SJSA1 (cell line): Measurements from ENCODE around the gene SHROOM3. TPM values are rescaled to one million over a fixed set of nuclear protein-coding genes. Genes with fewer than 3 reads are reported as not detected.
A peak's percentile ranks its signal among the peaks of the same experiment; 100 is the strongest.

Experiments
- DNase-seq, 2 experiments: peaks; one replicate each; pipeline ENCODE4 v3.0.0-alpha.2; 2015 to 2020; ENCODE audit warnings: low spot score in 2 of 2, low read depth in 1 of 2
- H3K27ac ChIP-seq: fragments of 250-450 bp; sonication (Bioruptor Pico); 2 replicates; pipeline ENCODE4 v1.5.1; 2020; ENCODE audit warnings: mild to moderate bottlenecking, moderate library complexity
- H3K27me3 ChIP-seq: fragments of 250-450 bp; sonication (Bioruptor Pico); replicated peaks from 2 replicates; pipeline ENCODE4 v1.5.1; 2020; ENCODE audit warnings: mild to moderate bottlenecking, moderate library complexity
- H3K36me3 ChIP-seq: fragments of 250-450 bp; sonication (Bioruptor Pico); 2 replicates; pipeline ENCODE4 v1.5.1; 2020; ENCODE audit warnings: mild to moderate bottlenecking
- H3K4me1 ChIP-seq: fragments of 250-450 bp; sonication (Bioruptor Pico); replicated peaks from 2 replicates; pipeline ENCODE4 v1.6.1; 2021; ENCODE audit warnings: mild to moderate bottlenecking
- H3K4me3 ChIP-seq: fragments of 250-450 bp; sonication (Bioruptor Pico); 2 replicates; pipeline ENCODE4 v1.5.1; 2020; ENCODE audit warnings: mild to moderate bottlenecking
- H3K9me3 ChIP-seq: fragments of 250-450 bp; sonication (Bioruptor Pico); replicated peaks from 2 replicates; pipeline ENCODE4 v1.5.1; 2020; ENCODE audit warnings: mild to moderate bottlenecking
- total RNA-seq: library from RNA; depleted of rRNA; stranded (reverse); fragments of >200 nt; shearing (Covaris generic); gene quantifications from 2 replicates; pipeline ENCODE4 v1.2.3, GENCODE V29; 2014

The SHROOM3 gene
- total RNA-seq, 1 experiment from 2014 or later: 18.7 TPM

DNA sequence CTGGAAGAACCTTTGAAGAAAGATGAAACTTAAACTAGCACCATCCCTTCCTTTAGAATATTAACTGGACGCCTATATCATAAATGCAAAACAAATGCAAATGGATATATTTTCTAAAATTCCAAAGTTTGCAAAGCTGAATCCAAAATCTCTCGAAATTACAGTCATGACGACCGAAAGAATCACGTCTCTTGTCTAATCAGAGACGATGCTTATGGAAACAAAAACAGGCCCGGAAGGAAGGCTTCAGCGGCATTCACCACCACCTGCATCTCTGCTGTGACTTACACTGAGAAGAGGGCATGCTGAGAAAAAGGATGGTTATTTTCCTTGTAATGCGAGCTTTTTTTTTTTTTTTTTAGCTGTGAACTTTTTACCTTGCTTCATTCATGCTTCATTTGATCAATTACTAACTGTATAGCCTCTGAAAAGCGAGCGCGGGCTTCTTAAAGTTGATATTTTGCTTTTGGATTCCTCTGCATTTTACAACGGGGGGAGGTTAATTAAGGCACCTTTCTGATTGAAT lies 253.7 kb downstream of the SHROOM3 start:
- no peaks in the 10 kb centered on the region for H3K27me3 ChIP-seq
- H3K4me3 ChIP-seq: peak overlapping the region; percentile 79
- no peaks in the 10 kb centered on the region for H3K9me3 ChIP-seq
- no peak for DNase-seq
- no peaks in the 10 kb centered on the region for H3K36me3 ChIP-seq
- H3K27ac ChIP-seq: no peak overlapping the region
- peaks cover 33% of the 10 kb centered on the region for H3K4me1 ChIP-seq

GRCh38 chr4:76689145-76689817 lies 254.3 kb downstream of the SHROOM3 start:
- DNase-seq: peak; percentile 41 to 55
- Histone ChIP-seq H3K4me1 (peaks cover 39% of the 10 kb centered on the region), H3K27me3 (no peaks in the 10 kb centered on the region), H3K9me3 (no peaks in the 10 kb centered on the region), H3K36me3 (no peaks in the 10 kb centered on the region), H3K4me3 (peak overlapping the region; percentile 79), H3K27ac (peak overlapping the region; percentile 51)

DNA sequence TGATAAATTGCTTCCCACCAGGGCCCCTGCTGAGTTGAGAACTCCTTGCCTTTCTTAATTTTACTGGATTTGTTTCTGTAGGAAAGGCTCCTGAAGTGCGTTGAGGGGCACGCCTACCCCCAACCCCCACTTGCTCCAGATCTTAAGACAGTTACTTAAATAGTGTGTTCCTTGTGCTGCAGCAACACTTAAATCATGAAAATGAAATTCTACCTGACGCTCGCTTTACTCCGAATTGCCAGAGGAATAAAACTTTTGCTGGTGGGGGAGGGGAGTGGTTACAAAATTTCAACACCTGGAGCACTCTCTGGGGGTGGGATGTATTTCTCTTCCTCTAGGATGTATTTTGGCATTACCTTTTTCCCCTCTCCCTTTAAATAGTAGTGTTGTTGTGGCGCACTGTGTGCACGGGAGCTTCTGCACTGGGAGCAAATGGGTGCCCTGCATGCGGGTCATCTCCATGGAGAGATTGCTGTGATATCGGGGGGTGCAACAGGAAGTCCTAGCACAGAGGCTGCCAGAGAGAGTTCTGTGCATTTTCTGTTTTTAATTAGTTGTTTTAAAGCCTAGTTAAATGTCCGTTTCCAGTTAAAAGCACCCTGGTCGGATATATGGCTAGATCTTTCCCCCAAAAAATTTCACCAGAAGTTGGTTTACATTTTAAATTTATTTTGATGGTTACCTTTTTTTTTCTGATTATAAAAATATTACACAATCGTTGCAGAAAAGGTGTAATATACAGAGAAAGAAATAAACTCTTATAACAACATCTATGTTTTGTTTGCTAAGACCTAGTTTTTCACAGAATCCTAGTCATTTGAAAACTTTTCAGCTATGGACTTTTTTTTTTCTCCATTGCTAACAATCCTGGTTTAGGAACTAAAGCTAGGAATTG lies 255.2 kb downstream of the SHROOM3 start:
- Histone ChIP-seq H3K4me3 (peak overlapping the region; percentile 79), H3K27me3 (no peaks in the 10 kb centered on the region), H3K36me3 (no peaks in the 10 kb centered on the region), H3K4me1 (peaks cover 45% of the 10 kb centered on the region), H3K27ac (peak overlapping the region; percentile 51; the same call in 1 of the 2 replicates), H3K9me3 (no peaks in the 10 kb centered on the region)
- no peak for DNase-seq

DNA sequence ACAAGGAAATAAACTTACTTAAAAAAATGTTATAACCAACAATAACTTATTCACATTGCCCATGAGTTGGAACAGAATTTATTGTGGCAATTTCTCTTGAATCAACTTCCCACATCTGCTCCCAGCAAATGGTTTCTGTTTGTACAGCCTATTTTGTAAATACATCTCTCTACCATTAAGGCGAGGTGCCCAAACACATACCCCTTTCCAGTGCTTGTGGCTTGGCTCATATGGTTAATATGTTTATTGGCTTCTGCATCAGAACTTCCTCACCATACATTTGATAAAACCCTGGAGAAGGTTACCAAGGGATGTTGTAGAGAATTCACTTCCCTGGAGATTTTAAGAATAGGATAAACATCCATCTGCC lies 255.9 kb downstream of the SHROOM3 start:
- peak in 1 of 2 experiments; percentile 35 for DNase-seq
- no peaks in the 10 kb centered on the region for H3K9me3 ChIP-seq
- H3K36me3 ChIP-seq: no peaks in the 10 kb centered on the region
- no peak overlapping the region for H3K27ac ChIP-seq
- no peaks in the 10 kb centered on the region for H3K27me3 ChIP-seq
- H3K4me1 ChIP-seq: peaks cover 48% of the 10 kb centered on the region
- H3K4me3 ChIP-seq: no peak overlapping the region

- no peak overlapping the region for H3K4me3 ChIP-seq
- no peak overlapping the region for H3K27ac ChIP-seq
- no peaks in the 10 kb centered on the region for H3K9me3 ChIP-seq
- no peak for DNase-seq
- H3K36me3 ChIP-seq: no peaks in the 10 kb centered on the region
- H3K27me3 ChIP-seq: no peaks in the 10 kb centered on the region
- H3K4me1 ChIP-seq: peaks cover 54% of the 10 kb centered on the region
Measured at GRCh38 chr4:76691807-76692582, 257.0 kb downstream of the SHROOM3 start.

GRCh38 chr4:76692761-76693160 lies 257.7 kb downstream of the SHROOM3 start:
- Histone ChIP-seq H3K4me3 (no peak overlapping the region), H3K4me1 (peaks cover 54% of the 10 kb centered on the region), H3K36me3 (no peaks in the 10 kb centered on the region), H3K9me3 (no peaks in the 10 kb centered on the region), H3K27ac (no peak overlapping the region), H3K27me3 (no peaks in the 10 kb centered on the region)
- DNase-seq: no peak

GRCh38 chr4:76694056-76694455 lies 259.0 kb downstream of the SHROOM3 start:
- peaks cover 52% of the 10 kb centered on the region for H3K4me1 ChIP-seq
- DNase-seq: peak in 1 of 2 experiments; percentile 63
- no peaks in the 10 kb centered on the region for H3K36me3 ChIP-seq
- H3K9me3 ChIP-seq: no peaks in the 10 kb centered on the region
- H3K27me3 ChIP-seq: no peaks in the 10 kb centered on the region
- H3K27ac ChIP-seq: no peak overlapping the region
- no peak overlapping the region for H3K4me3 ChIP-seq

DNA sequence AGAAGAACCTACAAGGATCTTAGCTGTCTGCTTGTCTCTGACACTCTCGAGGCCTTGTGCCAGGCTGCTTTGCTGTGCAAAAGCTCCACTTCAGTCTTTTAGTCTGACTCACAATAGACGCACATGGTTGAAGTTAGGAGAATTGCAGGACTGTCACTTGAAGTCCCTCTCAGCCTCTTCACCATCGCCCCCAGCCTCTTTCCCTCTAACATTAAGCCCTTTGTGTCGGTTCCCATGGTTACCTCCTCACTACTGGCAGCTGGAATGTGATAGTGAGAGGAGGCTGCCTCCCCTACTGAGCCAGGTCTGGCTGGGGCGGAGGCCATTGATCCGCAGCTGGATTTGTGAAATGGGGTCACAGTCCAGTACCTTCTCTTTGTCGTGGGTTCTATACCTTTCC lies 261.1 kb downstream of the SHROOM3 start:
- Histone ChIP-seq H3K36me3 (no peaks in the 10 kb centered on the region), H3K27me3 (no peaks in the 10 kb centered on the region), H3K4me1 (peaks cover 34% of the 10 kb centered on the region), H3K4me3 (no peak overlapping the region), H3K9me3 (no peaks in the 10 kb centered on the region), H3K27ac (no peak overlapping the region)
- no peak for DNase-seq

DNA sequence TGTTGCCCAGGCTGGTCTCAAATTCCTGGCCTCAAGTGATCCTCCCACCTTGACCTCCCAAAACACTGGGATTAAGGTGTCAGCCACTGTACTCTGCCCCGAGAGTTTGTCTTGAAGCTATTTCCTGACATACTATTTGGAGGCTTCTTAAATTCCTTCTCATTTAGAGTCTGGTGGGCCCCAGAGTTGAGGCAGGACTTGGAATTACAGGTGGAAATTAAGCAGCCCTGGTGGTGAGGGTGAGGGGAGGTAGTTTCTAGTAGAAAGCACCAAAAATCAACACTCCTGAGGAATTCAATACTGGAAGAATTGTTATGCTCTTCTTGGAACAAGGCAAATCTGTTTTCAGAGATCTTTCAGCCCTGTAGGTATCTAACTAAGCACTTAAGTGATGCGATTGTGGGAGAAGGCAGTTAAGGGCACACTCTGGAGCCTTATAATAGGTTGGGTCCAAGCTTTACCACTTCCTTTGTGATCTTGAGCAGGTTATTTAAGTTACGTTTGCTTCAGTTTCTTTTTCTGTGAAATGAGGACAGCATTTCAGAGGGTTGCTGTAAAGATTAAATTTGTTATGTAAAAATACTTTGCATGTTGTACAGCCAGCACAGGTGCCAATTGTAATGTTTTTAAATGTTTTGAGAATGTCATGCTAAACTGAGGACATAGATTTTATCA lies 262.2 kb downstream of the SHROOM3 start:
- Histone ChIP-seq H3K9me3 (no peaks in the 10 kb centered on the region), H3K4me3 (no peak overlapping the region), H3K4me1 (peaks cover 25% of the 10 kb centered on the region), H3K27ac (no peak overlapping the region), H3K27me3 (no peaks in the 10 kb centered on the region), H3K36me3 (no peaks in the 10 kb centered on the region)
- DNase-seq: no peak

DNA sequence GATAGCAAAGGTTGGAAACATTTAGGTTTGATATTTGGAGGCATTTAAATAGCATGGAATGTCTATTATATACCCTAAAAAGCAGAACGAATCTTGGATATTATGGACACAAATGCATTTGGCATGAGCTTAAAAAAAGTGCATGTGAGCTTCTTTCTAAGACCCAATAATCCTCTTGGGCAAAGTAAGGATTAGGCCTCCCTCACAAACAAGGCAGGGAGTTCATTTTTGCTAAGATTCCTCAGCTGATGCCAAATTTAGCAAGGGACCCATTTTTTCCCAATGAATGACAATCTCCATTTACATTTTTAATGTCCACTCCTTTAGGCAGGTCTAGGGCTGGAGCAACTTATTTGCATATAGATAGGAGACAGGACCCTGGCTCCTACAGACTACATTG lies 263.1 kb downstream of the SHROOM3 start:
- Histone ChIP-seq H3K4me1 (peaks cover 34% of the 10 kb centered on the region), H3K36me3 (no peaks in the 10 kb centered on the region), H3K4me3 (no peak overlapping the region), H3K27me3 (no peaks in the 10 kb centered on the region), H3K9me3 (no peaks in the 10 kb centered on the region), H3K27ac (no peak overlapping the region)
- DNase-seq: no peak

DNA sequence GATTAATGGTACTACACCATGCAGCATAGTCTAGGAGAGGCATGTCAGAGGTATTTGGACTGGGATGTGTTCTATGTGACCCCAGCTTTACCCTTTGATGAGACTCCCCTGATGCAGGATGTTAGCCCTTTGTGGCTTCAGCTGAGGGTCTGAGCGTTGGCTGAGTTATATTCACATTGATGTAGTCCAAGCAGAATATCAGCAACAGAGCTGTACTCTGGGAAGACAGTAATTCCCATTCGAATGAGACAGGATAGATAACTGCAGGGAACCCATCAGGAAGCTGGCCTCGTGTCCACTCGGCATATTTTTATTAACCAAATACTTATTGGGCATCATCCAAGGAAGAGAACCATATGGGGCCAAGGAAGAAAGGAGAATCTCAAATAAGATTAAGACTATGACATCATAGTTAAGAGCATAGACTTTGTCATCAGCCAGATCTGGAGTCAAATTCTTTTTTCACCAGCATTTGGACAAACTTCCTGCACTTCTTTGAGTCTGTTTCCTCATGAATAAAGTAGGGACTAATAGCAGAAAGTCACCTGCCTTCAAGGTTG lies 264.8 kb downstream of the SHROOM3 start:
- DNase-seq: no peak
- Histone ChIP-seq H3K27ac (no peak overlapping the region), H3K27me3 (no peaks in the 10 kb centered on the region), H3K4me3 (no peak overlapping the region), H3K9me3 (no peaks in the 10 kb centered on the region), H3K4me1 (peaks cover 35% of the 10 kb centered on the region), H3K36me3 (no peaks in the 10 kb centered on the region)

- peak in 1 of 2 experiments; percentile 17 for DNase-seq
- Histone ChIP-seq H3K27me3 (no peaks in the 10 kb centered on the region), H3K9me3 (no peaks in the 10 kb centered on the region), H3K4me1 (peaks cover 40% of the 10 kb centered on the region), H3K27ac (peak overlapping the region; percentile 61; the same call in 1 of the 2 replicates), H3K36me3 (no peaks in the 10 kb centered on the region), H3K4me3 (no peak overlapping the region)
Measured at GRCh38 chr4:76702440-76703122, 267.6 kb downstream of the SHROOM3 start.
